Rectal smooth muscle tissue (tissue), 1 donor: ENCODE results near the gene MEF2B.

ENCODE experiments used
- H3K27ac ChIP-seq: one replicate; pipeline ENCODE4 v1.7.0; 2013; ENCODE audit warnings: low read depth, low read length, inconsistent platforms
- H3K27me3 ChIP-seq: one replicate; pipeline ENCODE4 v1.7.0; 2013; ENCODE audit warnings: low read length; ENCODE audit not compliant: control insufficient read depth, insufficient read depth
- H3K36me3 ChIP-seq: one replicate; pipeline ENCODE4 v1.7.0; 2013; ENCODE audit warnings: low read length; ENCODE audit not compliant: control insufficient read depth, insufficient read depth
- H3K4me1 ChIP-seq: one replicate; pipeline ENCODE4 v1.7.0; 2013; ENCODE audit warnings: low read length; ENCODE audit not compliant: control insufficient read depth, insufficient read depth
- H3K4me3 ChIP-seq: one replicate; pipeline ENCODE4 v1.7.0; 2013; ENCODE audit warnings: low read length
- H3K9ac ChIP-seq: one replicate; pipeline ENCODE4 v1.7.0; 2013; ENCODE audit warnings: low read length

MEF2B gene

DNA sequence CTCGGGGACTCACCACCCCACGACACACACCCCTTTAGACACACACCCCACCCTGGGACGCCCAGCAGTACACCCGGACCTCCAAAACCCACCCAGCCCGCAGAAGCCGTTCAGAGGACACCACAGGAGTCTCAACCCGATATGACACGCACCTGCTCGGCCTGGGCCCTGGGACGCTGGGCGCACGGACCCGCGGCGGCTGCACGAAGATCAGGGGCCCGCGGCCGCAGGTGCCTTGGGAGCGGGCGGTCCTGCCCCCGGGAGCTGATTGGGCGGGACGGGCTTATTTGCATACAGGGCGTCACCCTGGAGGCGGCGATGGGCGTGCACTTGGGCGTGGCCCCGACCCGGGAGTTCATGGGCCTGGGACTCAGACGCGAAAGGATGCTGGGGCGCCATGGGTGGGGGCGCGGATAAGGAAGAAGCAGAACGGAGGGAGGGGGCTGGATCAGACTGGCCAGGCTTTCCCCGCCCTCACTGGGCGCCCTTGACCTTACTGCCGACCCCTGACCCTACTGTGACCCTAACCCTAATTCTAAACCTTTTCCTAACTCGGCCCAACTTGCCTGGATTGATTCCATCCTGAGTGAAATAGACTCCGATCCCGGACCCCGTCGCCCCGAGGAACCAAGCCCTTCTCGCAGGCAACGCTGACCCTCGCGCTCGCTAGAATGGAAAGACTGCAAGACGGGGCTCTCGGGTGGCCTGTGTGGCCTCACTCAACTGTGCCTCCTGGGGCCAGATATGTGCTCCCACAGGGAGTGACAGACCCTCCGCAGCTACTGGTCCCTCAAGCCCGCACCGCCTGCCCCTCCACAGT lies at the start of gene MEF2B:
Gene MEF2B, minus strand, starts transcription at position 211 of the 820 bp plus-strand sequence. CDS start 19,528 bp downstream, outside the sequence.
- Histone ChIP-seq H3K4me3 (peak within 1 kb of the TSS; percentile 53), H3K9ac (no peak within 1 kb of the TSS), H3K36me3 (no peaks in the 10 kb centered on the region)

DNA sequence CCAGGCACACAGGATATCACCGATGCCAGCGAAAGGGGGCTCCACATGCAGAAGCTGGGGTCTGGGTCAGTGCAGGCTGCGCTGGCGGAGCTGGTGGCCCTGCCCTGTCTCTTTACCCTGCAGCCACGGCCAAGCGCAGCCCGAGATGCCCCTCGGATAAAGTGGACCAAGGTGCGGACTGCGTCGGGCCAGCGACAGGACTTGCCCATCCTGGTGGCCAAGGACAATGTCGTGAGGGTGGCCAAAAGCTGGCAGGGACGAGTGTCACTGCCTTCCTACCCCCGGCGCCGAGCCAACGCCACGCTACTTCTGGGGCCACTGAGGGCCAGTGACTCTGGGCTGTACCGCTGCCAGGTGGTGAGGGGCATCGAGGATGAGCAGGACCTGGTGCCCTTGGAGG lies 48.8 kb upstream of the MEF2B start:
- no peaks in the 10 kb centered on the region for H3K36me3 ChIP-seq
- H3K9ac ChIP-seq: no peak overlapping the region
- H3K4me1 ChIP-seq: no peaks in the 10 kb centered on the region
- H3K4me3 ChIP-seq: no peak overlapping the region
- H3K27me3 ChIP-seq: no peaks in the 10 kb centered on the region
- H3K27ac ChIP-seq: no peak overlapping the region

More for the DNA sequence above, at the start of gene MEF2B:
- Histone ChIP-seq H3K27me3 (no peaks in the 10 kb centered on the region), H3K4me1 (no peaks in the 10 kb centered on the region), H3K27ac (no peak within 1 kb of the TSS)

DNA sequence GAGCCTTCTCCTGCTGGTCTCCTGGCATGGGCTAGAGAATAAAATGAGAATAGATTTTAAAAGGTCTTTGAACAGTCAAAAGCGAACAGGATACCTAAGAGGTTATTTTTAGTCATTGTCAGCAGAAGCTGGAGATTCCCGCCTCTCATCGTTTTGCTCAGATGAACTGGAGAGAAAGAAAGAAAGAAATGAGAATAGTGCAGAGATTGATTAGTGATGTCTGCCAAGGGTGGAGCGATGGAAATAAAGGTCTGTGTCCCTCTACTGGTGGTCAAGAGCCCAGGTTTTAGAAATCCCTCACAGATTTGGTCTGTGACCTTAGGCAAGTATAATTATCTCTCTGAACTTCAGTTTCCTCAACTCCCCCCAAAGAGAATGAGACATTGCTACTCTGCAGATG lies 47.0 kb upstream of the MEF2B start:
- no peaks in the 10 kb centered on the region for H3K4me1 ChIP-seq
- peaks cover 9% of the 10 kb centered on the region for H3K27me3 ChIP-seq
- no peaks in the 10 kb centered on the region for H3K36me3 ChIP-seq
- H3K4me3 ChIP-seq: no peak overlapping the region
- no peak overlapping the region for H3K9ac ChIP-seq
- no peak overlapping the region for H3K27ac ChIP-seq

DNA sequence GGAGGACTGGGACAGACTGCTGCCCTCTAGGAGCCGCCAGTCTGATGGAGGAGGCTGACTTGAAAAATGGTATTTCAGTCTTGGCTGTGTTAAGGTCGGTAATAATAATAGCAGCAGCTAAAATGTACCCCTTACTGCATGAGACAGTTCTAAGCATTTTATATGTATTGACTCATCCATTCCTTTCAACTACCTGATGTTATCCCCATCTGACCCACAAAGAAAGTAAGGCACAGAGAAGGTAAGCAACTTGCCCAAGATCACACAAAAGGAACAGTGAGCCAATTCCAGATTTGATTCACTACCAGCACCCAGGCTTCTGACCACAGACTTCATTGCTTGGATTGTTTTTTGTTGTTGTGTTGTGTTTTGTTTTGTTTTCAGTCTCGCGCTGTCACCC lies 45.7 kb upstream of the MEF2B start:
- no peaks in the 10 kb centered on the region for H3K36me3 ChIP-seq
- H3K4me3 ChIP-seq: no peak overlapping the region
- H3K4me1 ChIP-seq: no peaks in the 10 kb centered on the region
- H3K27ac ChIP-seq: no peak overlapping the region
- peaks cover 17% of the 10 kb centered on the region for H3K27me3 ChIP-seq
- H3K9ac ChIP-seq: no peak overlapping the region

DNA sequence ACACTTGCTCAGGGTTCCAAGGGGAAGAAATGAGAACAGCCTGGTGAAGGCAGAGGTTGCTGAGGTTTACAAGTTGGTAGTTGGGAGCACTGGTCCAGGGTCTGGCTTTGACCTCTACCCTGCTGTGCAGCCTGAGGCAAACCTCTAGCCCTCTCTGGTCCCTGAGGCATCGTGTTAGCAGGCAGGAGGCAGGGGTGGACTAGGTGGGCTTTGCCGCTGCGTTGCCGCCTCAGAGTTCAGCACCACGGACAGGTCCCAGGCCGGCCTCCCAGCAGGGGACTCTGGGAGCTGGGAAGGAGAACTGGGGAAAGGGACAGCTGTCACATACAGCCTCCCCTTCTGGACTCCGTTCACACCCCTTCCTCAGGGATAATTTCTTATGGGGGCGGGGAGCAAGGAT lies 44.8 kb upstream of the MEF2B start:
- no peak overlapping the region for H3K27ac ChIP-seq
- peaks cover 17% of the 10 kb centered on the region for H3K27me3 ChIP-seq
- no peak overlapping the region for H3K4me3 ChIP-seq
- H3K9ac ChIP-seq: no peak overlapping the region
- no peaks in the 10 kb centered on the region for H3K36me3 ChIP-seq
- no peaks in the 10 kb centered on the region for H3K4me1 ChIP-seq

DNA sequence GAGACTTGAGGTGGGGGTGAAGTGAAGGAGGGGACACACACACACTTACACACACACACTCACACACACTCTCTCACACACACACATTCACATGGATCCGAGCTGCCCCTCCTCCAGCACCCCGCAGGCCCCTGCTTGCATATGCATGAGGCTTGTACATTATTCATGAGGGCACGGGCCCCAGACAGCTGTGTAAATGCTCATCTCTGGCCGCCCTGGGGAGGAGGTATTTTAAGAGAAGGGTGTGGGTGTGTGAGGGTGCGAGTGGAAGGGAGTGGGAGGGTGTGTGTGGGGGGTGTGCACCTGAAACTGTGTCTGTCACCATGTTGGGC lies 44.1 kb upstream of the MEF2B start:
- Histone ChIP-seq H3K27ac (no peak overlapping the region), H3K9ac (no peak overlapping the region), H3K36me3 (no peaks in the 10 kb centered on the region), H3K4me1 (no peaks in the 10 kb centered on the region), H3K4me3 (no peak overlapping the region), H3K27me3 (peaks cover 17% of the 10 kb centered on the region)

DNA sequence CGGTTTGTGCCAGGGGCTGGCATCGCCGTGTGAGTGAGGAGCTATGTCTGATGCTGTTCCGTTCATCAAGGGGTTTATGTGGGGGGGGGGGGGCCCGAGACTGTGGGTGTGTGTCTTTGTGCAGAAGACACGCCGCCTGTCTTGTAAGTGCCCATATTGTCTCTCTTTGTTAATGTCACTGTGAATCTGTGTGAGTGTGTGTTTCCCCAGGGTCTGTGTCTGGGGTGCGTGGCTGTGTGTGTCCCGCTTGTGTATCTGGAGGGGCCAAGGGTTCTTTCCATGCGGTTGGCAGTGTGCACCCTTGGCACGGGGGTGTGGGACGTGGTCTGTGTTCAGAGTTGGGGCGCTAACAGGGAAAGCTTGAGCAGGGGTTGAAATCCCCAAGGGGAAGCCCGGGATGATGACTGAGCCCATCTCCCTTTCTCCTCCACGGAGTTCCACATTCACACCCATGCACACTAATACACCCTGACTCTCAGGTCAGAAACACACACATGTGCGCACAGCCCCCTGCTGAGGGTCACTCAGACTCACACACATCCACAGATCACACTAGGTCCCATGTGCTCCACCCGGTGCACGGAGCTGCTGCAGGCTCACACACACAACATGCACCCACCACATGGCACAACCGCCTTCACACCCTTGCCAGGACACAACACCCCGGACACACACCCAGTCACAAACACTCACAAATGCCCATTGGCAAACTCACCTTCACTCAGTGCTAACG lies 43.5 kb upstream of the MEF2B start:
- no peak overlapping the region for H3K27ac ChIP-seq
- peaks cover 17% of the 10 kb centered on the region for H3K27me3 ChIP-seq
- no peaks in the 10 kb centered on the region for H3K36me3 ChIP-seq
- no peak overlapping the region for H3K9ac ChIP-seq
- no peaks in the 10 kb centered on the region for H3K4me1 ChIP-seq
- no peak overlapping the region for H3K4me3 ChIP-seq

DNA sequence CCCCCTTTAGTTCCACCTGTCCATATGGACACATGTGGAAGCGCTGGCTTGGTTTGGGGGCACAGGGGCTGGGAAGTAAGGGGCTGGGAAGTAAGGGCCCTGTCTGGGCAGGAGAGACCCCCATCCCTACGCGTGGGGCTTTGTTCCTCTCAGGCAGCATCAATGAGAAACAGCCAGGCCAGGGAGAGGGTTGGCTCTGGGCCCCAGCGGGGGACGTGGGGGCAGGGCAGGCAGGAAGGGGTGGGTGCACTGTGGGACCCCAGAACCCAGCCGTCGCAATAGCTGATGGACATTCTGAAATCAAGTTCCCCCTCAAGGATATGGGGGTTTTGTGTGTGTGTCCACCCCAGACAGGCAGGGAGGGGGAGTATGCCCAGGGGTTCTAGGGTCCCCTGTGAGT lies 42.9 kb upstream of the MEF2B start:
- peaks cover 17% of the 10 kb centered on the region for H3K27me3 ChIP-seq
- H3K4me1 ChIP-seq: no peaks in the 10 kb centered on the region
- no peak overlapping the region for H3K27ac ChIP-seq
- no peak overlapping the region for H3K4me3 ChIP-seq
- no peak overlapping the region for H3K9ac ChIP-seq
- H3K36me3 ChIP-seq: no peaks in the 10 kb centered on the region

DNA sequence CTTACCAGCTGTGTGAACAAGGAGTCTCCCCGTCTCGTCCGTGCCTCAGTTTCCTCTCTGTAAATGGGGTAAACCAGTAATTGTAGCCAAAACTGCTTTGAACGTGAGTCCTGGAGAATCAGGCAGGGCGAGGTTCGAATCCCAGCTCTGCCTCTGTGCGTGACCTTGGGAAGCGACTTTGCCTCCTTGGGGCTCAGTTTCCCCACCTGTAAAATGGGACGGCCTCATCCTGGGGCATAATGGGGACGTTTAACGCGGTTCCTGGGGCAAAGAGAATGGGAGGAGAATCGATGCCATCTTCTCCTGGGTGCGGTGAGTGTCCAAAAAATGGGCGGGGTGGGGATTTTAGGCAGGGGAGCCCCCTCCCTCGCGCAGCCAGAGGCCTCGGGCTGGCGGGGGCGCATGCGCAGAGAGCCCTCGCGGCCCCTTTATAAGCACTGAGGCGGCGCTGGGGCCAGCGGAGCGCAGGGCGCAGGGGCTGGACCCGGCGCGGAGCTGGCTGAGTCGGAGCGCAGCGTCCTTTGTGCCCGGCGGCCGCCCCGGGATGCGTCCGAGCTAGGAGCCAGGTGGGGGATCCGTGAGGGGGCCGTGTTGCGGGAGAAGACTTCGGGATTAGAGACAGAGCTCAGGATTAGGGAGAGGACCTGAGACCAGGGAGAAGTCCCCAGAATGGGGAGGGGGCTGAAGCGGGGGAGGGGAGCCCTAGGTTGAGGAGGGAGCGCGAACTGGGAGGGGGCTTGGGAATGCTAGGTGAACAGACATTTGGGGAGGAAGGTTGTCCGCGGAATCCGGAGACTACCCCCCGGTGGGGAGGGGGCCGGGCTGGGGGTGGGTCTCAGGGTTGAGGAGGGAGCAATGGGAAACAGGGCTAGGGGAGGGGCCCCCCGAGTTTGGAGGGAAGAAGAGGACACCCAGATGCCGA lies 41.7 kb upstream of the MEF2B start, which contains the start of gene NCAN:
Gene NCAN, plus strand, starts transcription at position 460 of the 922 bp plus-strand sequence. CDS start 4,996 bp downstream, outside the sequence.
- Histone ChIP-seq H3K27me3 (peaks cover 17% of the 10 kb centered on the region), H3K36me3 (no peaks in the 10 kb centered on the region), H3K27ac (no peak within 1 kb of the TSS), H3K4me1 (no peaks in the 10 kb centered on the region), H3K4me3 (no peak within 1 kb of the TSS), H3K9ac (no peak within 1 kb of the TSS)

DNA sequence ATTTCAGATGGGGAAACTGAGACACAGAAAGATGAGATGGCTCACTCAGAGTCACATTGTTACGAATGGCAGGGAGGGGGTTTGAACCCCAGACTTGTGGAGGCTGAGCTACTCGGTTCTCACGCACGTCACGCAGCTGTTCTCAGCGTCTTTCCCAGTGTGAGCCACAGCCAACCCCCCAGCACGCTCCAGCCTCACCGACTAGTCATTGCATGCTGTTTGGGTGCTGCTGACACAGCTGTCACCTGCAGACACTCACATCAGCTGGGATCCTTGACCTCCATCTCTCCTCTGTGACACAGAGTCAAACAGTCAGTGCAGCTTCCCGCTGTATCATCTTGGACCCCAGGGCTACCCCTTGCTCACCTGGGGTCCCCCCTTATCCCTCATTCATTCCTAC lies 39.3 kb upstream of the MEF2B start:
- no peaks in the 10 kb centered on the region for H3K36me3 ChIP-seq
- H3K4me3 ChIP-seq: no peak overlapping the region
- H3K9ac ChIP-seq: no peak overlapping the region
- H3K27ac ChIP-seq: no peak overlapping the region
- peaks cover 17% of the 10 kb centered on the region for H3K27me3 ChIP-seq
- H3K4me1 ChIP-seq: no peaks in the 10 kb centered on the region

DNA sequence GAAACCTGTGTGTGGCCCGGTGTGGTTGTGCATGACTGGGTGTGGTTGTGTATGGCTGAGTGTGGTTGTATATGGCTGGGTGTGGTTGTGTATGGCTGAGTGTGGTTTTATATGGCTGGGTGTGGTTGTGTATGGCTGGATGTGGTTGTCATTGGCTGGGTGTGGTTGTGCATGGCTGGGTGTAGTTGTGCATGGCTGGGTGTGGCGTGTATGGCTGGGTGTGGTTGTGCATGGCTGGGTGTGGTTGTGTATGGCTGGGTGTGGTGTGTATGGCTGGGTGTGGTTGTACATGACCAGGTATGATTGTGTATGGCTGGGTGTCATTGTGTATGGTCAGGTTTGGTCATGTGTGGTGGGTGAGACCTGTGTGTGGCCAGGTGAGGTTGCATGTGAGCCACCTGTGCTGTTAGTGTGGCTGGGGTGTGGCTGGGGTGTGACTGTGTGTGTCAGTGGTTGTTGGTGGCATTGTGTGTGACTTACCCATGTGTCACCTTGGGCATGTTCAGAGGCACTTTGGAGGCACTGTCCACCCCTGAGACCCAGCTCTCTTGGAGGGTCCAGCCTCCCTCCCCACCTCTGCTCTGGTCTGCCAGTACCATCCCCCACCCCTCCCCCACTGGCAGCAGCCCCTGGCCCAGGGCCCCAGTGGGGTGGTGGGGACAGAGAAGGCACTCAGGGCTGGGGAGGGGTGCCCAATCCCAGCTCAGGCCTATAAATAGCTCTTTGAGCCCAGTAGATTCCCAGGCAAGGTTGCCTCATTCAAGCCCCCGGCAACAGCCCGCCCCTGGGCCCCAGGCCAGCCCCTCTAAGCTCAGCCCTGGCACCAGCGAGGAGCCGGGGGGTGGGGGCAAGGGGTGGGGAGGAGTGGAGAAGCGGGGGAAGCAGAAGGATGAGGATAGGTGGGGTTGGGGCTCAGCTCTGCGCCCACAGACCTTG lies 37.8 kb upstream of the MEF2B start:
- no peaks in the 10 kb centered on the region for H3K4me1 ChIP-seq
- no peak overlapping the region for H3K27ac ChIP-seq
- no peak overlapping the region for H3K9ac ChIP-seq
- peaks cover 13% of the 10 kb centered on the region for H3K27me3 ChIP-seq
- no peaks in the 10 kb centered on the region for H3K36me3 ChIP-seq
- H3K4me3 ChIP-seq: no peak overlapping the region
